ENCODE data around the gene RFESD.

DNA sequence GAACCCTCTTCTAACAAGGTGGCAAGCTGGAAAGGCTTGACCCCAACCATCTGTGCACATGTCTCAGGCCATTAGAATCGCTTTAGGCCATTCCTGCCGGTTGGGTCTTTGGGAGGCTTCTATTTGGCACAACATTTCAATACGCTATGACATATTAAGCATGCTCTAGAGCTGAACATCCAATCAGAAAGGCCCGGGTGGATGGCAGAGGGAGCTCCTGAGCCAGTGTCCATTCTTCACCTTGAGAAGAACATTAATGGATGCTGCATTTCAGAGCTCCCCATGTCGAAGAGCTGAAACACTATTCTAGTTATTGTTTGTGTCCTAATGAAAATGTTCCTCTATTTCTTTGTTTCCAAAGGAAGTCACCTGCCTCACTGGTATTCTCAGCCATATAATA lies 23.4 kb downstream of the RFESD start:
- TF ChIP-seq, protein P1, sequence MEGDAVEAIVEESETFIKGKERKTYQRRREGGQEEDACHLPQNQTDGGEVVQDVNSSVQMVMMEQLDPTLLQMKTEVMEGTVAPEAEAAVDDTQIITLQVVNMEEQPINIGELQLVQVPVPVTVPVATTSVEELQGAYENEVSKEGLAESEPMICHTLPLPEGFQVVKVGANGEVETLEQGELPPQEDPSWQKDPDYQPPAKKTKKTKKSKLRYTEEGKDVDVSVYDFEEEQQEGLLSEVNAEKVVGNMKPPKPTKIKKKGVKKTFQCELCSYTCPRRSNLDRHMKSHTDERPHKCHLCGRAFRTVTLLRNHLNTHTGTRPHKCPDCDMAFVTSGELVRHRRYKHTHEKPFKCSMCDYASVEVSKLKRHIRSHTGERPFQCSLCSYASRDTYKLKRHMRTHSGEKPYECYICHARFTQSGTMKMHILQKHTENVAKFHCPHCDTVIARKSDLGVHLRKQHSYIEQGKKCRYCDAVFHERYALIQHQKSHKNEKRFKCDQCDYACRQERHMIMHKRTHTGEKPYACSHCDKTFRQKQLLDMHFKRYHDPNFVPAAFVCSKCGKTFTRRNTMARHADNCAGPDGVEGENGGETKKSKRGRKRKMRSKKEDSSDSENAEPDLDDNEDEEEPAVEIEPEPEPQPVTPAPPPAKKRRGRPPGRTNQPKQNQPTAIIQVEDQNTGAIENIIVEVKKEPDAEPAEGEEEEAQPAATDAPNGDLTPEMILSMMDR (IDR thresholded peaks at IDR 0.05; ENCODE audit: low read depth, low read length): no peak
- TF ChIP-seq EZH2phosphoT487 (IDR thresholded peaks at IDR 0.05; ENCODE audit: low read depth): no peak
